IMR-90 (cell line): ENCODE measurements around the gene TOR1A. TPM values are rescaled to one million over a fixed set of nuclear protein-coding genes. Genes with fewer than 3 reads are reported as not detected.

Experiments
- ATAC-seq: fragments of 200-7000 bp; cut with Tn5 transposase; 2 replicates; pipeline ENCODE4 v1.9.1; 2020; ENCODE audit warnings: low read depth, mild to moderate bottlenecking, moderate library complexity
- BruUV-seq: library from RNA; stranded (reverse); fragments of 400-500 nt; replicated peaks from 2 replicates; lab custom pipeline; 2021; lab: Mats Ljungman, UMichigan
- CTCF ChIA-PET: fragments of 300-600 bp; formaldehyde crosslinking; extraction: SDS; loops from one replicate; lab custom pipeline; 2021; ENCODE audit warnings: antibody characterized with exemption; lab: Yijun Ruan, JAX
- POLR2A ChIA-PET: fragments of 300-600 bp; sonication (Branson Sonifier 250); formaldehyde crosslinking; loops from one replicate; lab custom pipeline; 2022; ENCODE audit warnings: antibody characterized with exemption; ENCODE audit not compliant: unreplicated experiment; lab: Charles Lee
- DNase-seq: peaks from one replicate; pipeline ENCODE4 v3.0.0; 2013
- H2AFZ ChIP-seq: replicated peaks from 2 replicates; pipeline ENCODE3; 2013; ENCODE audit warnings: low read length, mild to moderate bottlenecking; ENCODE audit not compliant: poor library complexity
- H2AK5ac ChIP-seq: 2 replicates; pipeline ENCODE4 v1.6.1; 2013; ENCODE audit warnings: low read depth, low read length, inconsistent platforms
- H2AK9ac ChIP-seq: replicated peaks from 2 replicates; pipeline ENCODE3; 2013; ENCODE audit warnings: mild to moderate bottlenecking, low read depth, low read length, moderate library complexity; ENCODE audit not compliant: poor library complexity
- H2BK120ac ChIP-seq: 2 replicates; pipeline ENCODE4 v1.6.1; 2013; ENCODE audit warnings: low read depth, low read length, inconsistent platforms
- H2BK15ac ChIP-seq: 3 replicates; pipeline ENCODE4 v1.6.1; 2013; ENCODE audit warnings: low read depth, low read length, inconsistent platforms
- H2BK20ac ChIP-seq: 2 replicates; pipeline ENCODE4 v1.6.1; 2013; ENCODE audit warnings: low read depth, mild to moderate bottlenecking, inconsistent platforms, low read length, moderate library complexity
- H2BK5ac ChIP-seq: 2 replicates; pipeline ENCODE4 v1.6.1; 2013; ENCODE audit warnings: mild to moderate bottlenecking, low read depth, low read length, inconsistent platforms; ENCODE audit not compliant: poor library complexity, severe bottlenecking
- H3K14ac ChIP-seq: replicated peaks from 2 replicates; pipeline ENCODE4 v1.6.1; 2013; ENCODE audit warnings: low read depth, low read length, inconsistent platforms
- H3K18ac ChIP-seq: 2 replicates; pipeline ENCODE4 v1.6.1; 2013; ENCODE audit warnings: low read depth, low read length, control low read depth
- H3K23ac ChIP-seq: 2 replicates; pipeline ENCODE4 v1.6.1; 2013; ENCODE audit warnings: low read depth, low read length, inconsistent platforms
- H3K27ac ChIP-seq: 2 replicates; pipeline ENCODE4 v1.5.1; 2013; ENCODE audit warnings: mild to moderate bottlenecking, control low read depth, low read length; ENCODE audit not compliant: insufficient read depth
- H3K27me3 ChIP-seq: 2 replicates; pipeline ENCODE4 v1.6.1; 2013; ENCODE audit warnings: low read length; ENCODE audit not compliant: control insufficient read depth, insufficient read depth
- H3K36me3 ChIP-seq: 2 replicates; pipeline ENCODE4 v1.6.1; 2013; ENCODE audit warnings: low read length, mixed read lengths; ENCODE audit not compliant: control insufficient read depth, insufficient read depth
- H3K4ac ChIP-seq: 2 replicates; pipeline ENCODE4 v1.6.1; 2013; ENCODE audit warnings: low read depth, low read length, inconsistent platforms
- H3K4me1 ChIP-seq: 2 replicates; pipeline ENCODE4 v1.6.1; 2013; ENCODE audit warnings: low read length, mixed read lengths; ENCODE audit not compliant: control insufficient read depth, insufficient read depth
- H3K4me2 ChIP-seq: 2 replicates; pipeline ENCODE4 v1.6.1; 2013; ENCODE audit warnings: low read depth, mild to moderate bottlenecking, control low read depth, low read length, moderate library complexity
- H3K4me3 ChIP-seq: 2 replicates; pipeline ENCODE4 v1.5.1; 2013; ENCODE audit warnings: low read depth, mild to moderate bottlenecking, control low read depth, low read length, moderate library complexity; ENCODE audit not compliant: insufficient read depth
- H3K56ac ChIP-seq: 2 replicates; pipeline ENCODE4 v1.6.1; 2013; ENCODE audit warnings: low read length, inconsistent platforms; ENCODE audit not compliant: insufficient read depth; ENCODE audit errors: extremely low read depth
- H3K79me1 ChIP-seq, 2 experiments: 2 replicates each; pipeline ENCODE4 v1.6.1; 2013; ENCODE audit warnings: low read length in 2 of 2, inconsistent platforms in 1 of 2, low read depth in 1 of 2
- H3K9ac ChIP-seq: 2 replicates; pipeline ENCODE4 v1.6.1; 2013; ENCODE audit warnings: low read depth, low read length, control low read depth
- H3K9me1 ChIP-seq: 2 replicates; pipeline ENCODE4 v1.6.1; 2013; ENCODE audit warnings: low read length, inconsistent platforms; ENCODE audit not compliant: insufficient read depth
- H3K9me3 ChIP-seq: 2 replicates; pipeline ENCODE4 v1.6.1; 2013; ENCODE audit warnings: low read length; ENCODE audit not compliant: control insufficient read depth, insufficient read depth
- H4K20me1 ChIP-seq: 2 replicates; pipeline ENCODE4 v1.6.1; 2013; ENCODE audit warnings: low read length, inconsistent platforms; ENCODE audit not compliant: insufficient read depth
- H4K5ac ChIP-seq: 2 replicates; pipeline ENCODE4 v1.6.1; 2013; ENCODE audit warnings: mild to moderate bottlenecking, low read depth, low read length, control low read depth
- H4K8ac ChIP-seq, 2 experiments: 2 replicates each; pipeline ENCODE4 v1.6.1; 2013; ENCODE audit warnings: low read depth in 2 of 2, low read length in 2 of 2, control low read depth in 1 of 2, inconsistent platforms in 1 of 2
- H4K91ac ChIP-seq: 2 replicates; pipeline ENCODE4 v1.6.1; 2013; ENCODE audit warnings: low read depth, low read length, inconsistent platforms; ENCODE audit not compliant: insufficient read depth
- BHLHE40 ChIP-seq: fragments of 150-350 bp; IDR thresholded peaks from 2 replicates; pipeline ENCODE4 v1.6.1; 2016; ENCODE audit warnings: mild to moderate bottlenecking, low read depth, low read length
- WGBS, 2 experiments: methylation state at CpG; one replicate each; pipeline versions ENCODE4 v1.1.5 to v1.1.7; 2013; ENCODE audit warnings: missing lambda C conversion rate in 2 of 2; ENCODE audit not compliant: insufficient read length in 1 of 2; ENCODE audit errors: extremely low coverage in 2 of 2; 5-methylcytosine and 5-hydroxymethylcytosine counted together
- dilution Hi-C: fragments of 300-500 bp; cut with HindIII; formaldehyde crosslinking; loops from one replicate; pipeline ENCODE4 v1.14.3; 2018; ENCODE audit warnings: low sequenced_read_pairs; ENCODE audit not compliant: unreplicated experiment
- in situ Hi-C: fragments of 300-500 bp; cut with MboI; formaldehyde crosslinking; loops from 3 replicates; pipeline ENCODE4 v1.14.3; 2019; ENCODE audit warnings: low sequenced_read_pairs, inconsistent platforms, mixed read lengths
- intact Hi-C: fragments of 100-400 bp; cut with micrococcal nuclease; formaldehyde crosslinking; loops from 2 replicates; pipeline ENCODE4 v1.10.0; 2022
- polyA plus RNA-seq, 3 experiments: library from polyadenylated mRNA; depleted of rRNA; stranded (reverse); fragments of >200 nt; gene quantifications; 2 replicates each; pipeline ENCODE4 v1.2.3, GENCODE V29; 2012; ENCODE audit warnings: low replicate concordance in 1 of 3
- total RNA-seq: library from RNA; depleted of rRNA; stranded (reverse); fragments of >200 nt; gene quantifications from 2 replicates; pipeline ENCODE4 v1.2.3, GENCODE V29; 2012

The TOR1A gene
- total and polyA plus RNA-seq, 2 of the 4 experiments (the other 2 are of a cell fraction): 27.1 to 74.2 TPM

- Histone ChIP-seq H2BK5ac (no peak overlapping the region), H3K18ac (no peak overlapping the region), H4K91ac (no peak overlapping the region), H2BK15ac (no peak overlapping the region), H4K20me1 (peaks cover 4% of the 10 kb centered on the region; the same call in 1 of the 2 replicates), H3K9me1 (peaks cover 3% of the 10 kb centered on the region; the same call in 1 of the 2 replicates), H2BK20ac (no peak overlapping the region), H4K5ac (no peak overlapping the region), H3K9me3 (no peaks in the 10 kb centered on the region), H3K4me2 (no peak overlapping the region), H3K79me1 (0 out of 4 replicates have a peak, but pooled peaks cover 0 to 1% of the 10 kb centered on the region in 2 experiments), H3K23ac (no peak overlapping the region), H2AFZ (no peak overlapping the region), H3K4ac (no peak overlapping the region), H4K8ac (no peak overlapping the region), H3K9ac (no peak overlapping the region), H3K56ac (no peak overlapping the region), H2AK5ac (no peak overlapping the region), H2AK9ac (no peak overlapping the region), H3K14ac (no peak overlapping the region), H3K4me1 (no peaks in the 10 kb centered on the region), H3K27ac (no peak overlapping the region), H3K27me3 (no peaks in the 10 kb centered on the region), H2BK120ac (no peak overlapping the region), H3K4me3 (no peak overlapping the region), H3K36me3 (peaks cover 41% of the 10 kb centered on the region)
- intact Hi-C loops: no loop called here
- in situ Hi-C loops: no loop called here
- BruUV-seq: no TSS peak
- WGBS, 2 experiments: 83% methylated on average over 1 of the region's 5 CpGs; no CpG with 5 or more reads in 1 of the 2 experiments
- no peak for DNase-seq
- CTCF ChIA-PET: no interaction called here
- no peak for ATAC-seq
- no peak for TF ChIP-seq BHLHE40
- dilution Hi-C loops: no loop called here
- POLR2A ChIA-PET: no interaction called here
Observed at GRCh38 chr9:129852579-129852978, 28.6 kb upstream of the TOR1A start.
